Measurements from ENCODE around the gene KNSTRN.

KNSTRN gene

GRCh38 chr15:40413036-40413435 lies 30.5 kb downstream of the KNSTRN start:
- H3K79me2 ChIP-seq (ENCODE audit: insufficient read depth, low read length), result peaks cover 4% of the 10 kb centered on the region; the same call in 1 of the 2 replicates
- no peaks in the 10 kb centered on the region for H4K20me1 ChIP-seq (ENCODE audit: insufficient read depth, low read length)
- no peak overlapping the region for H3K4me3 ChIP-seq (ENCODE audit: low read depth in 1 of 2, low read length in 2 of 2)
- no peaks in the 10 kb centered on the region for H3K27me3 ChIP-seq (ENCODE audit: insufficient read depth, low read length, poor library complexity)
- H3K27ac ChIP-seq (ENCODE audit: low read length), result no peak overlapping the region
- H3K4me1 ChIP-seq (ENCODE audit: insufficient read depth, low read length), result peaks cover 2% of the 10 kb centered on the region; the same call in 1 of the 2 replicates
- ATAC-seq (ENCODE audit: insufficient read depth, low read depth) (no peak), DNase-seq (no peak)
- no peak overlapping the region for H3K9ac ChIP-seq (ENCODE audit: low read depth, low read length)
- H3K36me3 ChIP-seq (ENCODE audit: insufficient read depth, low read length), result peaks cover 86% of the 10 kb centered on the region
- H2AFZ ChIP-seq (ENCODE audit: low read depth, low read length), result no peak overlapping the region
- H3K4me2 ChIP-seq (ENCODE audit: insufficient read depth, low read length), result no peak overlapping the region
- no peaks in the 10 kb centered on the region for H3K9me3 ChIP-seq (ENCODE audit: insufficient read depth, low read length, severe bottlenecking)
- no peak for TF ChIP-seq CTCF (IDR thresholded peaks at IDR 0.05; ENCODE audit: borderline replicate concordance, extremely low read depth, low read length, poor library complexity, severe bottlenecking)
- no peak for TF ChIP-seq EZH2 (IDR thresholded peaks at IDR 0.05; ENCODE audit: borderline replicate concordance, low read depth, low read length, severe bottlenecking)

- H3K79me2 ChIP-seq (ENCODE audit: insufficient read depth, low read length), result no peaks in the 10 kb centered on the region
- no peak overlapping the region for H2AFZ ChIP-seq (ENCODE audit: low read depth, low read length)
- ATAC-seq (ENCODE audit: insufficient read depth, low read depth), result no peak
- H3K4me3 ChIP-seq (ENCODE audit: low read depth in 1 of 2, low read length in 2 of 2), result no peak overlapping the region
- H3K9ac ChIP-seq (ENCODE audit: low read depth, low read length), result no peak overlapping the region
- no peaks in the 10 kb centered on the region for H4K20me1 ChIP-seq (ENCODE audit: insufficient read depth, low read length)
- no peak for DNase-seq
- no peak overlapping the region for H3K27ac ChIP-seq (ENCODE audit: low read length)
- no peaks in the 10 kb centered on the region for H3K27me3 ChIP-seq (ENCODE audit: insufficient read depth, low read length, poor library complexity)
- H3K9me3 ChIP-seq (ENCODE audit: insufficient read depth, low read length, severe bottlenecking), result no peaks in the 10 kb centered on the region
- peaks cover 77% of the 10 kb centered on the region for H3K36me3 ChIP-seq (ENCODE audit: insufficient read depth, low read length)
- no peaks in the 10 kb centered on the region for H3K4me1 ChIP-seq (ENCODE audit: insufficient read depth, low read length)
- no peak for TF ChIP-seq CTCF (IDR thresholded peaks at IDR 0.05; ENCODE audit: borderline replicate concordance, extremely low read depth, low read length, poor library complexity, severe bottlenecking)
- no peak for TF ChIP-seq EZH2 (IDR thresholded peaks at IDR 0.05; ENCODE audit: borderline replicate concordance, low read depth, low read length, severe bottlenecking)
- no peak overlapping the region for H3K4me2 ChIP-seq (ENCODE audit: insufficient read depth, low read length)
These were observed 32.3 kb downstream of the KNSTRN start for GRCh38 chr15:40414816-40415215.

GRCh38 chr15:40415226-40415625 lies 32.7 kb downstream of the KNSTRN start:
- H3K27ac ChIP-seq (ENCODE audit: low read length), result no peak overlapping the region
- TF ChIP-seq CTCF (IDR thresholded peaks at IDR 0.05; ENCODE audit: borderline replicate concordance, extremely low read depth, low read length, poor library complexity, severe bottlenecking) (no peak), EZH2 (IDR thresholded peaks at IDR 0.05; ENCODE audit: borderline replicate concordance, low read depth, low read length, severe bottlenecking) (no peak)
- H3K9me3 ChIP-seq (ENCODE audit: insufficient read depth, low read length, severe bottlenecking), result no peaks in the 10 kb centered on the region
- ATAC-seq (ENCODE audit: insufficient read depth, low read depth) (no peak), DNase-seq (no peak)
- no peak overlapping the region for H2AFZ ChIP-seq (ENCODE audit: low read depth, low read length)
- H3K4me2 ChIP-seq (ENCODE audit: insufficient read depth, low read length), result no peak overlapping the region
- no peaks in the 10 kb centered on the region for H3K79me2 ChIP-seq (ENCODE audit: insufficient read depth, low read length)
- H3K4me1 ChIP-seq (ENCODE audit: insufficient read depth, low read length), result no peaks in the 10 kb centered on the region
- no peaks in the 10 kb centered on the region for H3K27me3 ChIP-seq (ENCODE audit: insufficient read depth, low read length, poor library complexity)
- no peak overlapping the region for H3K9ac ChIP-seq (ENCODE audit: low read depth, low read length)
- H4K20me1 ChIP-seq (ENCODE audit: insufficient read depth, low read length), result no peaks in the 10 kb centered on the region
- H3K36me3 ChIP-seq (ENCODE audit: insufficient read depth, low read length), result peaks cover 74% of the 10 kb centered on the region
- no peak overlapping the region for H3K4me3 ChIP-seq (ENCODE audit: low read depth in 1 of 2, low read length in 2 of 2)

- H3K9me3 ChIP-seq (ENCODE audit: insufficient read depth, low read length, severe bottlenecking), result no peaks in the 10 kb centered on the region
- no peak for DNase-seq
- no peaks in the 10 kb centered on the region for H3K79me2 ChIP-seq (ENCODE audit: insufficient read depth, low read length)
- no peak overlapping the region for H3K4me2 ChIP-seq (ENCODE audit: insufficient read depth, low read length)
- H3K9ac ChIP-seq (ENCODE audit: low read depth, low read length), result no peak overlapping the region
- no peaks in the 10 kb centered on the region for H3K27me3 ChIP-seq (ENCODE audit: insufficient read depth, low read length, poor library complexity)
- H4K20me1 ChIP-seq (ENCODE audit: insufficient read depth, low read length), result no peaks in the 10 kb centered on the region
- no peak for ATAC-seq (ENCODE audit: insufficient read depth, low read depth)
- TF ChIP-seq CTCF (IDR thresholded peaks at IDR 0.05; ENCODE audit: borderline replicate concordance, extremely low read depth, low read length, poor library complexity, severe bottlenecking) (no peak), EZH2 (IDR thresholded peaks at IDR 0.05; ENCODE audit: borderline replicate concordance, low read depth, low read length, severe bottlenecking) (no peak)
- no peaks in the 10 kb centered on the region for H3K4me1 ChIP-seq (ENCODE audit: insufficient read depth, low read length)
- H2AFZ ChIP-seq (ENCODE audit: low read depth, low read length), result no peak overlapping the region
- H3K4me3 ChIP-seq (ENCODE audit: low read depth in 1 of 2, low read length in 2 of 2), result no peak overlapping the region
- no peak overlapping the region for H3K27ac ChIP-seq (ENCODE audit: low read length)
- peaks cover 66% of the 10 kb centered on the region for H3K36me3 ChIP-seq (ENCODE audit: insufficient read depth, low read length)
These were observed 33.5 kb downstream of the KNSTRN start for GRCh38 chr15:40416056-40416455.

All from DND-41 (cell line).